Measurements from ENCODE around the gene EXOC3.

DNA sequence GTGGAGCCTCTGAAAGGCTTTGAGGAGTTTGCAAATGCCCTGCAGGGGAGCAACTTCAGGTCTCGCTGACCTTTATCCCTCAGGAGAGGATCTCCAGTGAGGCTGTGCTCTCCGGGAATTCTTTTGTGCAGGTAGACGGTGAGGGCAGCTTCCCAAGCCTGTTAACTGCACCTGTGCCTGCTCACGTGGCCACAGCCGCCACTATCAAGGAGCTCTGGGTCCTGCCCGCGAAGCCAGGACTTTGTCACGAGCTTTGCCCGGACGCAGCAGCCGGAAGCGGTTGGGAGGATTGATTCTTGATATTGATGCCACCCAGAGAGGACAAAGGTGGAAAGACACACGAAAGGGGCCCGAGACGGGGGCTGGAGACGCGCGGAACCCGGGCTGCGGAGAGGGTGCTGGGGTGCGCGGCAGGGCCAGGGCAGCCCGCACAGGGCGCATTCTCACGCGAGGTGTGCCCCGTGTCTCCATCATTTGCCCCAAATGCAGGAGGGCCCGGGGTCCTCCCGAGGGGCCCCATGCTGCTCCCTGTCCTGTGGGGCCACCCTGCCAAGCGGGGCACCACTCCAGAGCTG is 63.1 kb downstream of the EXOC3 start:
- TF ChIP-seq SP1 (IDR thresholded peaks at IDR 0.05) (no peak), ZNF384 (IDR thresholded peaks at IDR 0.05) (no peak), FOXM1 (IDR thresholded peaks at IDR 0.05; ENCODE audit: borderline replicate concordance) (no peak), TARDBP (IDR thresholded peaks at IDR 0.05) (no peak), SUZ12 (IDR thresholded peaks at IDR 0.05) (no peak)
